HG03378 (cell line): ENCODE measurements around the gene HSD11B1.
A peak's percentile ranks its signal among the peaks of the same experiment; 100 is the strongest.

Source experiments
- ATAC-seq: cut with Tn5 transposase; IDR thresholded peaks from one replicate; pipeline ENCODE4 v1.9.1; 2021; ENCODE audit warnings: mild to moderate bottlenecking, moderate library complexity; ENCODE audit not compliant: unreplicated experiment

The HSD11B1 gene

DNA sequence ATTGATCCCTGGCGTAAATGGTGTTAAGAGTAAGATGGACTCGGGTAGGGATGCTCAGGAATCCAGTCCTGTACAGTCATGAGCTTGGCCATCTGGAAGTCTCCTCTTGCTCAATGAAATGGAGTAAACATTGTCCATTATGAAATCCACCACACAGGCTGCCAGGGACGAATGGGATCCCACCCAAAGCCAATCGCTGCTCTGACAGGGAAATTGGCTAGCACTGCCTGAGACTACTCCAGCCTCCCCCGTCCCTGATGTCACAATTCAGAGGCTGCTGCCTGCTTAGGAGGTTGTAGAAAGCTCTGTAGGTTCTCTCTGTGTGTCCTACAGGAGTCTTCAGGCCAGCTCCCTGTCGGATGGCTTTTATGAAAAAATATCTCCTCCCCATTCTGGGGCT lies at the start of gene HSD11B1:
HSD11B1 (plus strand) TSS at position 263 of the 400 bp plus-strand sequence; CDS start at position 360, 97 bp downstream.
- ATAC-seq = no peak

DNA sequence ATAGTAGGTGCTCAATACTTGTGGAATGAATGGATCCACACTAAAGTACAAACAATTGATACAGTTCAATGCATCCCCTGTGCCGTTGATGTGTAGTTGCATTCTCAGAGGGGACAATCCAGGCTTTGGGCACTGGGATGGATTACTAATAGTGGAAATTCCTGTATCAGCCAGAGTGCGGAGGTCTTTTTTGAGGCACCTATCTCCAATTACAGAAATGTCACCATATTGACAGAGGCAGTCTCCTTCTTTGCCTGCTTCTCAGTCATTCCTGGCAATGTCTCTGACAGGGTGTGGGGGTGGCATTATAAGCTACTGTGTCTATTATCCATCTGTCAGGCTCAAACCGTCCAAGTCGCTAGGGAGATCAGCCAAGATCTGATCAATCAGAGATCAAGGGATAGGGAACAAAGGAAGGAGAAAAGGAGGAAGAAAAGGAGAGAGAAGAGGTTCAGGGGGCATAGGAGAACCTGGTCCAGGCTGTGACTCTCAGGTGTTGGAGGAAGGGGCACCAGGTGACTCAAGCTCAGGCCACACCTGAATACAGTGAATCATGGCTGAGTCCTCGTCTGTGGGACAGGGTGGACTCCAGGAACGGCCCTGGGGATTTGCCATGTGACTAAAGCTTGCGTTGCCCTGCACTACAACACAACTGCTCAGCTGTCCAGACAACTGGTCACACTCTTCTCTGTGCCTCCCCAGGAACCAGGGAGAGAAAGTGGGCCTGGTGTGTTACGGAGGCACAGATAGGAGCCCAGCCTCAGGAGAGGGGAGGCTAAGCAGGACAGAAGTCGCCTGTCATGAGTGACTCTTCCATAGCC lies 49.0 kb upstream of the HSD11B1 start:
- no peak for ATAC-seq

DNA sequence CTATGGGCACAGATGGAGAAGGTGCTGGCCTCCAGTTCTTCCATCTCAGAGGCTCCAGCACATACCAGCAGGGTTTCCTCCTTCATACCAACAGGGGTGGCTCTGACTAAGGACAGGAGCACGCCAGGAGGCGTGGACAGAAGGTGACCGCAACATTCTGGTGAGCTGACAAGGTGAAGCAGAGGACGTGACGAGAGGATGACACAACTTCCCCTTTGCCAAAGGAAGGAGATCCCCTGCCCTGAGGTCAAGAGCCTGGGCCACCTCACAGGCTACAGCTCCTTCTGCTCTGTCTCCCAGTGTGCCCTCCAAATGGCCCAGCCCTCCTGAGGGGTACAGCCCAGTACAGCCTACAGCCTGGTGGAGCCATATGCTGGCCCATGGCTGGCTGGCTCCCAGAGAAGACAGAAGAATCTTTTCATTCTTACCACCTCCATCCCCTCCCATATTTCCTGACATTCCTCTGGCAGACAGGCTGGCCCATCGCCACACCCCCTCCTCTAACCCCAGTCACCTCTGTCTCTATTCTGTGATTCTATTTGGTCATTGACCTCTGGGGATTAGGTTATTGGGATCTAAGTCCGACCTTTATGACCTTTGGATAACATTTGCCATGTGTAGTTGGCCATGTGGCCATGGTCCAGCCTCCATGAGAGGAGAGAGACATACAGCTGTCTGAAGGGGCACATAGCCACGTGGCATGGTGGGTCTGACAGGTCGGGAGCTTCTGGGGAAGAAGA lies 47.3 kb upstream of the HSD11B1 start:
- ATAC-seq = no peak

DNA sequence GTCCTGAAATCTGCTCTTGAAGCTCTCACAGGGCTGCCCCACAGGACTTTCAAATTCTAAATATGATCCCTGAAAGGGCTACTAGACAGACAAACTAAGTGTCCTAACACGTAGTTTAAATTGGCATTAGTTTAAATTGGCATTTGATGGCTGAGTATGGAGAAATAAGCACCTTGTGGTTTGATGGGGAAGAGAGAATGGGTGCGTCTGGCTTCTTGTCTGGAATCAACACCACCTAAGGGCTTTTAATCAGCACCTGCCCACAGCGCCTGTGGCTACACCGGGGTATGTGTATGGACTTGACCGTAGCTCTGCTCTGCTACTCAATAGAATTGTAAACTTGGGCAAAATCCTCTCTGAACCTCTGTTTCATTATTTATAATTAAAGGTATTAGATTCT lies 46.7 kb upstream of the HSD11B1 start:
- ATAC-seq = no peak

DNA sequence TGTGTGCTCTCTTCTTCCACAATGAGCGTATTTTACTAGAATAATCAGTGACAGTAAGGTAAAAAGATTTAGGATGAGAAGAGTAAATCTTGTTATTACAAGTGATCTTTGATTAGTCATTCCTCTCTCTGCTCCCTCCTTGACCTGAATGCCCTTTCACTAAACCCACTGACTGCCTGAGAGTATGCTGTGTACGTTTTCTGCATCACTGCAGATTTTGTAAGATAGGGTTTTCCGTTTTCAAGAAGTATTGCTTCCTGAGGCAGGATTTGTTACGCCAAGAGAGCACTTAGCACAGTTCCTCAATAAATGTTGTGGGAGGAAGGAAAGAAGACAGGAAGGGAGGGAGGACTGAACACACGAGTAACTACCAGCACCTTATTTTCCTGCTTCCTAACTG lies 44.7 kb upstream of the HSD11B1 start:
- ATAC-seq = peak; percentile 92

DNA sequence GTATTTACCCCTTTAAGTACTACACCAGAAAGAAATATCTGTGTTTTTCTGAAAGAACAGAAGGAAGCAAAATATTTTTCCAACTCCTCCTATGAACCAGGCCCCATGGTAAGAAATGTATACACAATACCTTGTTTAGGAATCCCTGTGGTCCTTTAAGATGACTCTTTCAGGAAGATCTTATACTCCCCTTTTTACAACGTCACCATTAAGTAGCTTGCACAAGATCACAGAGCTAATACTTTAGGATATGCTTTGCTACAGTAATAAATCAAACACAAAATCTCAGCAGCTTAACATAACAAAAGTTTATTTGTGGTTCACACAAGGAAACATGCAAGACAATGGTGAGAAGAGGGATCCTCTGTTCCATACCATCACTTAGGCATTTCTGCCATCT lies 43.6 kb upstream of the HSD11B1 start:
- ATAC-seq = no peak

DNA sequence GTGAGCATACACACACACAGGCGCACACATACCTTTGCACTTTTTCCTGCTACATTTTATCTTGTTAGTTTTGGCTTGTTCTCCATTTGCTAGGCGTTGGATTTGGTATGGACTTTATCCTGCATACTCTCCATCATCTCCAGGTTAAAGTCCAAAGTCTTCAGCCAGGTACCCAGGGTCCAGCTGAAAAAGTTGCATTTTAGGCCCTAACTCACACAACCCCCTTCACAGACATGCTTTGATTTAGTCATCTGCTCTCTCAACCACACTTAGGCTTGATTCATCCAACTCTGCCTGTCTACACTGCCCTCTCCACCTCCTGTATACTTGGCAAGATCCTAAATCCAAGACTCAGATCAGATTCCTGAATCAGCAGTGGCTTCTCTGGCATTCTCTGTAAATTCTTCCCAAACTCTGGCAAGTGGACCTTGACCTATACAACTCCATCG lies 41.7 kb upstream of the HSD11B1 start:
- no peak for ATAC-seq

DNA sequence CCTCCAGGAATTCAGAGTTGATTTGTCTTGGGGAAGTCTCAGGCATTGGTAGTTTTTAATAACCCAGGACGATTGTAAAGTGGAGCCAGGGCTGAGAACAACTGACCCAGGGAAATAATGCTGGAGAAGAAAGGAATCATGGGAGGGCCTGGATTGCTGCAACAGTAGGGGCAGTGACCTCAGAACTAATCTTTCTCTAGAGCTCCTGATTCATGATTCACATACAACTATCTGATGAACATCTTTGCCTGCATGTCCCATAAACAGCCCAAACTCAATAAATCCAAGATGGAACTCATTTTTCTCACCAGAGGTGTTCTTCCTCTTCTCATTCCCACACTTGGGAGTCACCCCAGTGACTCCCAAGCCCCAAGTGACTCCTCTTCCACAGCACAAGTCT lies 37.5 kb upstream of the HSD11B1 start:
- ATAC-seq = no peak

DNA sequence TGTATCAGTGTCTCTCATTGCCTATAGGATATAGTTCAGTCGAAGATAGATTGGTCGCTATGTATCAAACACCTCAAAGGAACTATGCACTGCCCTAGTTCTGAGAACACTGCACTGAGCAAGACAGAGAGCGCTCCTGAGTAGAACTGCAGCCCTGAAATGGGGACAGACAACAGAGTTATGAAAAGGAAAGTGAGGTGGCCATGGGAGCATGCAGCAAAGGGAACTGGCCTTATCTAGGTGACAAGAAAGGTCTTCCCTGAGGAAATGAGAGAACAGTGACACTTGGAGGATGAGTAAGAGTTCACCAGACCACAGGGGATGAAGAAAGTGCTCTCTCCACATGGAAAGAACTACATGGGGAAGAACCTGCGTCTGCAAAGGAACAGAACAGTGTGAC lies 36.9 kb upstream of the HSD11B1 start:
- no peak for ATAC-seq

DNA sequence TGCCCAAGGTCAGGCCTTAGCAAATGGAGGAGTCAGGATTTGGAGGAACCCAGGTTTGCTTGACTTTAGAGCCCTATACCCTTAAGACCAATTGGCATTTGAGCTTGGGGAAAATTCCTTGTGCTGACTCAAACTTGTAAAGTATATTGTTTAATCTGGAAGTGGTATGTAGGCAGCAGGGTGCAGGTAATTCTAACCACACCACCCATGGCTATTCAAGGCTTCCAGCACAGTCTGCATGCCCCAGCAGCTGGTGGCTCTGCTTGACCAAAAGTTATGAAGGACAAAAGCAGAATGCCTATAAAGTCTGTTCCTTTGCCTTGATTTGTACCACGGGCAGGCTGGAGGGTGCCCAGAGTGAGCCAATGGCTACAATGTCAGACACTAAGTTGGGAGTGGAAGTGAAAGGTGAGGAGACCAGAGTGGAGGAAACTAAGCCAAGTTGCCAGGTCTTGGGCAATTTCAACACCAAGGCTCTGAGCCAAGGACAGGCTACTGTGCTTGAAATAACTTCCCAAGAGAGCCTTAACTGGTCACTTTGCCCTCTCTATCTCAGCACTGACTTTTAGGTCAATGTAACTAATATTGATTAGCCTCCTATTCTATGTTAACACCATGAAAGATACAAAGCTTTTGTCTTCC lies 34.1 kb upstream of the HSD11B1 start:
- ATAC-seq = no peak

DNA sequence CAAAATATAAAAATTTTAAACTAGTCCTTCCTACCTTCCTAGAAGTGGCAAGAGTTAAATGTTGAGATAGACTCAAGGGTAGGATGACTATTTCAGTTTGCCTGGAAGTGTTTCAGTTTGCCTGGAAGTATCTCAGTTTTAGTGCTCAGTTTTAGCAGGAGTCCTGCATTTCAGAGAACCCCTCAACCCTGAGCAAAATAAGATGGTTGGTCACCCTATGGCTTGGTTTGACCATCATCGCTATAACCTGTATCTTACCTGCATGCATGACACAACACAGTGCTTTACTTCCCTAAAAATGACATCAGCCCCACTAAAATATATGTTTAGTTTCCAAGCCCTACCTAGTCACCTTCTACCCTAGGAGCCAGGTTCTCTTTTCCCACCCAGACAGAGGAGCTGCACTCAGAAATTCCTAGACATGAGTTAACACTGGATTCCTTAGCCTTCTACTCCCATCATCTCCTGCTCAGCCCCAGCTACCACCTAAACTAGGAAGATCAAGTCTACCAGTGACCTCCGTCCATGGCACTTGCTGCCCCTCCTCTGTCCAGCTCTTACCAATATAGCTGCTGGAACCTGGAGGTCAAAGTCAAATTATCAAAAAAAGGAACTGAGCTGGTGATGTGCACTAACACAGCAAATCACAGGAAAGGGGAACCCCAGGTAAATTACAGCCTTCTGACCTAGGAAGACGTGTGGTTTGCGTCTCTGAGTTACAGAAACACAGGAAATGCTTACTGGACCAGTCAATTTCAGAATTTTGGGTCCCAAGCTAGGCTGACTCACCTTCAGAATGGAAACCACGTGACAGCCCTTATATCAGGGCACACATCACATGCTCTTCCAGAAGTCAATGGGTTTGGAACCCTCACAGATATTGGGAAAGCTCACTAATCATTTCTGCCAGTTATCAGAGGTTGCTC lies 31.7 kb upstream of the HSD11B1 start:
- peak; percentile 97 for ATAC-seq

DNA sequence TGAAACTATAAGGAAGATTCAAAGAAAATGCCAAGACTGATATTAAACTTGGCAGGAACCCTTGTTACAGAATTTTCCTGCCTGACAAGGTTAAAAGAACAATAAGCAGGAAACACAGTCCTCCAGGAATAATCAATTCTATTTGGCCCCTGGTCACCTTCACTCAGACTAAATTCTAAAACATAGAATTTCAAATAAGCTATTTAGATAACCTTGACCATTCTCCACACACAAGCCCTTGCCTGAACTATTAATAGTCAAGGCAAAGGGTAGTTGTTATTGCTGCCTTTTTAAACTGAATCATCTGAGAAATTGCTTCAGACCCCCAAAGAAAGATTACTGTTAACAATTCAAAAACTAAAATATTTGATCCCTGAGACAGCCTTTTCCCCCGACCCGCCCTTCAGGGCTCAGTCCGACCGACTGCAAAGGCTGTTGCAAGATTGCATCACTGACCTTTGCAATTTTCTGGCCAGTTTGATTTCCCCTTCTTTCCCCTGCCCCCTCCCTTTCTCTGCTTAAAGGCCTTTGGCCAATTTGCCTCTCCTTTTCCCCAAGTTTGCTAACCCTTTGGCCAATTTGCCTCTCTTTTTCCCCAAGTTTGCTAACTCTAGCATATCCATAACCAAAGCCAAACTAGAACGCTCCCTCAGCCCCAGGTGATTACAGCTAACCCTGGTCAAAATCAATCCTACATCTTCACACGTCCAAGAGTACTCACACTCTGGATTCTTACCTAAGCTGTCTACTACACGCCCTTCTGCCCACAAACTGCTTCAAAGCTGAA lies 30.8 kb upstream of the HSD11B1 start:
- no peak for ATAC-seq

DNA sequence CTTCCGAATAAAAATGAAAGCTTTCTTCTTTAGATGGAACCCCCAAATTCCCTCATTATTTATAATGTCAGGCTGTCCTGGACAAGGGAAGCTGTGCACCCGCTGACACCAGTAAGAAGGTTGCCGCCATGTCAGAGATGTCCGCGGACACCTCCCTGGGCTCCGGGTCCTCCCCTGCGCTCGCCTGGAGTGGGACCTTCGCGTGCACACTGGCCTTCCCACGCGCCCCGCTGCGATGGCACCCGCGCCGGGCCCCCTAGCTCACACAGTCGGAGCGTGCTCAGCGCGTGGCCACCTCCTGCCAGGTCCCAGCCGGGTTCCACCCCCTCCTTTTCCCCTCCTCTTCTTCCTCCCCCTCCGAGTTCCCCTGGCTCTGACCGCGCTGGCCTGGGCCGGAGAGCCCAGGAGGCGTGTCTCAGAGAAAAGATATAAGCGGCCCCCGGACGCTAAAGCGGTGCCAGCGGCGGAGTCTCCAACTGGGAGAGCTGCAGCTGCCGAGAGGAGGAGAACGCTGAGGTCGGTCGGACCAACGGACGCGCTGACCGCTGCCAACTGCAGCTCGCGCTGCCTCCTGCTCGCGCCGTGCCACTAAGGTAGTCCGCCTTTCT lies 29.6 kb upstream of the HSD11B1 start, which contains the start of gene G0S2:
G0S2 (plus strand) TSS at position 456 of the 608 bp plus-strand sequence. CDS start 273 bp downstream, outside the sequence.
- no peak for ATAC-seq

DNA sequence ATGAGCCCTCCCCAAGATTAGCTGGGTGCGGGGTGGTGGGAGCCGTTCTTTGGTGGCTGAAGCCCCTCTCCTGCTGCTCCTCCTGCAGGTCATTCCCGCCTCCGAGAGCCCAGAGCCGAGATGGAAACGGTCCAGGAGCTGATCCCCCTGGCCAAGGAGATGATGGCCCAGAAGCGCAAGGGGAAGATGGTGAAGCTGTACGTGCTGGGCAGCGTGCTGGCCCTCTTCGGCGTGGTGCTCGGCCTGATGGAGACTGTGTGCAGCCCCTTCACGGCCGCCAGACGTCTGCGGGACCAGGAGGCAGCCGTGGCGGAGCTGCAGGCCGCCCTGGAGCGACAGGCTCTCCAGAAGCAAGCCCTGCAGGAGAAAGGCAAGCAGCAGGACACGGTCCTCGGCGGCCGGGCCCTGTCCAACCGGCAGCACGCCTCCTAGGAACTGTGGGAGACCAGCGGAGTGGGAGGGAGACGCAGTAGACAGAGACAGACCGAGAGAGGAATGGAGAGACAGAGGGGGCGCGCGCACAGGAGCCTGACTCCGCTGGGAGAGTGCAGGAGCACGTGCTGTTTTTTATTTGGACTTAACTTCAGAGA lies 29.0 kb upstream of the HSD11B1 start:
- ATAC-seq = no peak

DNA sequence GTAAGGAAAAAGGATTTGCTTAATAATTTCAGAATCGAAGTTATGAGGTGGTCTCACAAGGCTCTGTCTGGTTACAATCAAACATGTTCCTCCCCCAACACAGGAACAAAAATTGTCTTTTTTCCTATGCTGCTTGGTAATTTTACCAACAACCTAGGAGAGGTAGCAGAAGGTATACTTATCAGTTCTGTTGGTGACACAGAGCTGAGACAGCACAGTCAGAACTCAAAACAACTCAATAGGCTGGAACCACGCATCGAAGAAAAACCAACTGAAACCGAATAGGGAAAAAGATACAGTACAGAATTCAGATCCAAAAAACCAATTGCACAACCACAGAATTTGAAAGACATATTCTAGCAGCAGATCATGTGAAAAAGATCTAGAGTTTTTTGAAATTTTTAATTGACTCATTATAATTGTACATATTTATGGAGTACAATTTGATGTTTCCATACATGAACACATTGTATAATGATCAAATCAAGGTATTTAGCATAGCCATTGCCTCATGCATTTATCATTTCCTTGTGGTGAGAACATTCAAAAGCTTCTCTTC lies 25.6 kb upstream of the HSD11B1 start:
- ATAC-seq = no peak

DNA sequence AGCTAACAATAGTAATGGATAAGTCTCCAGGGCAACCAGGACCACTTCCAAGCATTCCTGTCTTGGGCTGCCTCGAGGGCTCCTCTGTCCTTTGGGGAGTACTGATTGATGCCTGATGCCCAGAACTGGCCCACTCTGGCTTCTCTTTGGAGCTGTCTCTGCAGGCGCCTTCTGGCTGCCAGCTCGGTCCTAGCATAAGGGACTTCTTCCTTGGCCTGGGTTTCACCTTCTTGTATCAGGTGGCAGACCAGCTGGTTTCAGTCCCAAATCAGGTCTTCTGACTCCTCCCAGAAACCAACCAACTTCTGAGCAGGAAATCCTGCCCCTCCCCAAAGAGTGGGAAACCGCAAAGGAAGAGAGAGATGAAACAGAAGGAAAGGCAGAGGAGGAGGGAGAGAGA lies 18.8 kb upstream of the HSD11B1 start:
- no peak for ATAC-seq

DNA sequence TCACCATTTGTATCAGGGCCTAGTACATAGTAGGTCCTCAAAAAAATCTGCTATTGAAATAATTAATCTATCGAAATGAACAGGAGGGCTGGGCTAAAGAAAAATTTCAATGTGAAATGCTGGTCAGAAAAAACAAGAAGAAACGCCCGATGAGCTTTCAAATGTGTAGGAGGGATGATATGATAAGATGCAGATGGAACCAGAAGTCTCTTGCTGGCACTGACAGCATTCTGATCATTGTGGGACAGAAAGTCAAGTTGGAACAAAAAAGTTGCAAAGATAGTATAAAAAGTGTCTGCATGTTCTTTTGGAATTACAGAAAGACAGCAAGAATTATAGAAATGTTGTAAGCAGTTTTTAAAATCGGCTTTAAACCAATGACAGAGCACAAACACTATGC lies 18.3 kb upstream of the HSD11B1 start:
- ATAC-seq = no peak

DNA sequence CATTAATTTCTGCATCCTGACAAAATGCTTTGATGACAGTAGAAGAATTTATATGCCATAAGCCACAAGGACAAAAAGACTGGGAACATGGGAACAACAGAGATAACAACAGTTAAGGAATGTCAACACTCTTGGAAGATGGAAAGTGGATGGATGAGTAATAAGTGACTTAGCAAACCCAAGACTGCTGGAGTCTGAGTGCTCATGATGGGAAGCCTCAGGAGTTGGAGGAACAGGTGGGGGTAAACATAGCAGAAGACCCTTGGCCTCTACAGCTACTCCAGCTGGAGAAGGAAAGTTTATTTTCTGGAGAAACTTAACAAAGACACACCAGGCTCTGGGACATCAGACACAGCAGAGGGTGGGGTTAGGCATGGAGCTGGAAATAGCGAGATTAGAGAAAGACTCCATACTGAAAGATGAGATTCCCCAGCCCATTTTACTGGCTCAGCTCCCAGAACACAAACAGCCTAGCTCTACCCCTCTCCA lies 15.9 kb upstream of the HSD11B1 start:
- ATAC-seq = no peak
